MCF 10A (cell line): ENCODE data around the gene ARR3. TPM values are rescaled to one million over a fixed set of nuclear protein-coding genes. Genes with fewer than 3 reads are reported as not detected.

ENCODE experiments used
- BruUV-seq: library from RNA; stranded (reverse); fragments of 400-500 nt; replicated peaks from 2 replicates; lab custom pipeline; 2021; lab: Mats Ljungman, UMichigan
- CTCF ChIA-PET: fragments of 300-600 bp; sonication (Branson Sonifier 250); formaldehyde crosslinking; extraction: SDS; loops from one replicate; lab custom pipeline; 2021; ENCODE audit warnings: antibody characterized with exemption, inconsistent platforms; lab: Yijun Ruan, JAX
- POLR2A ChIA-PET: fragments of 300-600, 350-650 bp; sonication (Branson Sonifier 250); formaldehyde crosslinking; extraction: SDS; loops from one replicate; lab custom pipeline; 2020; ENCODE audit warnings: antibody characterized with exemption, inconsistent platforms; lab: Yijun Ruan, JAX
- DNase-seq: peaks from one replicate; pipeline ENCODE4 v3.0.0-alpha.2; 2018; ENCODE audit not compliant: unreplicated experiment
- H3K27ac Mint-ChIP-seq: one replicate; pipeline ENCODE4 v1.8.0; 2022; ENCODE audit warnings: mild to moderate bottlenecking, low read depth, mixed read lengths; ENCODE audit not compliant: unreplicated experiment
- H3K27me3 Mint-ChIP-seq: one replicate; pipeline ENCODE4 v1.8.0; 2022; ENCODE audit warnings: mixed read lengths; ENCODE audit not compliant: insufficient read depth, unreplicated experiment
- H3K36me3 Mint-ChIP-seq: one replicate; pipeline ENCODE4 v1.8.0; 2022; ENCODE audit warnings: mild to moderate bottlenecking, moderate library complexity, mixed read lengths; ENCODE audit not compliant: insufficient read depth, unreplicated experiment
- H3K4me1 Mint-ChIP-seq: one replicate; pipeline ENCODE4 v1.8.0; 2022; ENCODE audit warnings: mixed read lengths; ENCODE audit not compliant: insufficient read depth, unreplicated experiment
- H3K4me3 Mint-ChIP-seq: one replicate; pipeline ENCODE4 v1.8.0; 2022; ENCODE audit warnings: mild to moderate bottlenecking, moderate library complexity, mixed read lengths; ENCODE audit not compliant: unreplicated experiment
- H3K9me3 Mint-ChIP-seq: one replicate; pipeline ENCODE4 v1.8.0; 2022; ENCODE audit warnings: mixed read lengths; ENCODE audit not compliant: unreplicated experiment
- intact Hi-C: fragments of 100-400 bp; cut with micrococcal nuclease; formaldehyde crosslinking; loops from 2 replicates; pipeline ENCODE4 v1.14.1; 2022
- total RNA-seq: library from RNA; stranded (reverse); gene quantifications from 2 replicates; pipeline ENCODE4 v1.2.3, GENCODE V29; 2022
- TF ChIP-seq, protein P1 (sequence below): fragments of 200-600 bp; IDR thresholded peaks from one replicate; pipeline ENCODE4 v1.8.0; 2022; ENCODE audit warnings: antibody characterized with exemption, mild to moderate bottlenecking; ENCODE audit not compliant: unreplicated experiment

Gene ARR3
- total RNA-seq, 1 experiment from 2014 or later: not detected

DNA sequence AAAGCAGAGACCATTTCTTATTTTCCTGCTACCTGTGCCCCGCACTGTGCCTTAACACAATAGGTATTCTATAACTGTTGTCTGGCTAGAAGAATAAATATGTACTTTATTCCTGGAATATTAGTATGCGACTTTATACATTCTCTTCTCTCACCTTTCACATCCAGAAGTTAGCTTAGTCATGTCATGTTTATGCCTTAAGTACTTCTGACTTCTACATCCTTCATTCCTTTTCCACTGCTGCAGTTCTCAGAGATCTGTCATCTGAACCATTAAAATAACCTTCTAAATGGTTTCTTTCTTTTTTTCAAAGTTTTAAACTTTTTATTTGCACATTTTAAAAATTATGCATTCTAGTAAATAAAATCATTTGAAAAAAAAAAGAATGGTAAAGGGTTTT lies 56.2 kb downstream of the ARR3 start:
- Mint-ChIP-seq H3K9me3 (no peaks in the 10 kb centered on the region), H3K4me3 (no peak overlapping the region), H3K4me1 (peaks cover 5% of the 10 kb centered on the region), H3K27me3 (peaks cover 22% of the 10 kb centered on the region), H3K36me3 (peaks cover 6% of the 10 kb centered on the region), H3K27ac (no peak overlapping the region)
- TF ChIP-seq, protein P1, sequence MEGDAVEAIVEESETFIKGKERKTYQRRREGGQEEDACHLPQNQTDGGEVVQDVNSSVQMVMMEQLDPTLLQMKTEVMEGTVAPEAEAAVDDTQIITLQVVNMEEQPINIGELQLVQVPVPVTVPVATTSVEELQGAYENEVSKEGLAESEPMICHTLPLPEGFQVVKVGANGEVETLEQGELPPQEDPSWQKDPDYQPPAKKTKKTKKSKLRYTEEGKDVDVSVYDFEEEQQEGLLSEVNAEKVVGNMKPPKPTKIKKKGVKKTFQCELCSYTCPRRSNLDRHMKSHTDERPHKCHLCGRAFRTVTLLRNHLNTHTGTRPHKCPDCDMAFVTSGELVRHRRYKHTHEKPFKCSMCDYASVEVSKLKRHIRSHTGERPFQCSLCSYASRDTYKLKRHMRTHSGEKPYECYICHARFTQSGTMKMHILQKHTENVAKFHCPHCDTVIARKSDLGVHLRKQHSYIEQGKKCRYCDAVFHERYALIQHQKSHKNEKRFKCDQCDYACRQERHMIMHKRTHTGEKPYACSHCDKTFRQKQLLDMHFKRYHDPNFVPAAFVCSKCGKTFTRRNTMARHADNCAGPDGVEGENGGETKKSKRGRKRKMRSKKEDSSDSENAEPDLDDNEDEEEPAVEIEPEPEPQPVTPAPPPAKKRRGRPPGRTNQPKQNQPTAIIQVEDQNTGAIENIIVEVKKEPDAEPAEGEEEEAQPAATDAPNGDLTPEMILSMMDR: no peak
- POLR2A ChIA-PET: no interaction called here
- CTCF ChIA-PET: no interaction called here
- no peak for DNase-seq
- BruUV-seq: no TSS peak
- intact Hi-C loops: no loop called here

DNA sequence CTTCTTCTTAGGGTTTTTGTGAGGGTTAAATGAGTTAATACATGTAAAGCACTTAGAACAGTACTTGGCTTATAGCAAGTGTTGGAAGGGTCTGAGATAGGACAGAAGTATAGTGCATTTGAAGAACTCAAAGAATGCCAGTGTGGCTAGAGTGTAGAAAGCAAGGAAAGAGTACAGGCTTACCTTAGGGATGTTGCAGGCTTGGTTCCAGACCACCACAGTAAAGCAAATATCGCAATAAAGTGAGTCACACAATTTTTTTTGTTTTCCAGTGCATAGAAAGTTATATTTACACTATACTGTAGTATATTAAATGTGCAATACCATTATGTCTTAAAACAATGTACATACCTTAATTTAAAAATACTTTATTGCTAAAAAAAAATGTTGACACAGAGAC lies 63.0 kb downstream of the ARR3 start:
- TF ChIP-seq, protein P1: no peak
- DNase-seq: no peak
- Mint-ChIP-seq H3K36me3 (no peaks in the 10 kb centered on the region), H3K27me3 (peaks cover 48% of the 10 kb centered on the region), H3K27ac (peak overlapping the region; percentile 17), H3K4me1 (no peaks in the 10 kb centered on the region), H3K4me3 (no peak overlapping the region), H3K9me3 (no peaks in the 10 kb centered on the region)
- CTCF ChIA-PET: no interaction called here
- intact Hi-C loops: no loop called here
- no TSS peak for BruUV-seq
- POLR2A ChIA-PET: no interaction called here

Other genes with a start within 250 kb of the ARR3 start
- gene AWAT2, start 218.4 kb upstream of the ARR3 start, total RNA-seq: 0.14 TPM in 1 of 2 replicates, not detected in the other
- gene OTUD6A, start 205.9 kb upstream of the ARR3 start, total RNA-seq: not detected in 2 replicates
- gene IGBP1, start 134.9 kb upstream of the ARR3 start, total RNA-seq: 31.9 and 36.3 TPM in 2 replicates
- not detected in 2 replicates for gene DGAT2L6, start 90.9 kb upstream of the ARR3 start, total RNA-seq
- gene AWAT1, start 33.7 kb upstream of the ARR3 start, total RNA-seq: not detected in 2 replicates
- 0.20 TPM in 1 of 2 replicates, not detected in the other for gene P2RY4, start 8.1 kb upstream of the ARR3 start, total RNA-seq
- gene RAB41, start 13.8 kb downstream of the ARR3 start, total RNA-seq: not detected in 2 replicates
- gene PDZD11, start 21.6 kb downstream of the ARR3 start, total RNA-seq: 51.9 and 57.2 TPM in 2 replicates
- 13.6 and 19.0 TPM in 2 replicates for gene KIF4A, start 21.8 kb downstream of the ARR3 start, total RNA-seq
- not detected in 2 replicates for gene GDPD2, start 155.0 kb downstream of the ARR3 start, total RNA-seq
- 12.8 and 20.1 TPM in 2 replicates for gene DLG3, start 176.5 kb downstream of the ARR3 start, total RNA-seq